ENCODE data around the gene MYPOP. TPM values are rescaled to one million over a fixed set of nuclear protein-coding genes. Genes with fewer than 3 reads are reported as not detected.

The MYPOP gene
- polyA plus RNA-seq, 3 donors = 0.08 to 5.9 (median 0.39) TPM

DNA sequence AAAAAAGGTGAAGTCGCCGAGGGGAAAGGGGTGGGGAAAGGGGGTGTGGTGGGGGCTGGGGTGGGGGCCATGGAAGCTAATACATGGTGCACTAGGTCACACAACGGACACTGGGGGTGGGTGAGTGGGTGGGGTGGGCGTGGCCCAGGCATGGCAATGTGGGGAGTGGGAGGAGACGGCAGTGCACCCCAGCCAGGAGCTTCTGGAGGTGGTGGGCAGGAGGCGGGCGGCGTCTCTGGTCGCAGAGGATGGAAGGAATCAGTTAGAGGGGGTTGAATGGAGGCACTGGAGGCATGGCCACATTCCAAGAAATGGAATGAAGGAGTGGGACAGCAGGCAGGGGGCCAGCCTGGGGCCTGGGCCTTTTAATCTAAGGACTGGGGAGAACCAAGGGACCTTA is 31.3 kb upstream of the MYPOP start:
- H3K4me2 ChIP-seq (replicated peaks; ENCODE audit: extremely low read depth, low read length, poor library complexity, severe bottlenecking) = no peak overlapping the region
- Mint-ChIP-seq H3K9me3 (peaks cover 0 to 8% (median 5%) of the 10 kb centered on the region in 7 donors), H3K4me3 (no peak overlapping the region), H3K4me1 (no peaks in the 10 kb centered on the region), H3K27ac (no peak overlapping the region), H3K36me3 (no peaks in the 10 kb centered on the region), H3K27me3 (ENCODE audit: low read depth in 3 of 3) (peaks cover 15 to 59% (median 48%) of the 10 kb centered on the region in 3 donors)
- 81% methylated on average over 7 of the region's 9 CpGs for WGBS (ENCODE audit: insufficient coverage)
- no peak for DNase-seq
- H3K27me3 ChIP-seq (ENCODE audit: control insufficient read depth in 2 of 2, insufficient read depth in 2 of 2, low read length in 2 of 2) = peaks cover 1 to 20% of the 10 kb centered on the region in 2 donors
- H3K79me2 ChIP-seq (ENCODE audit: insufficient read depth, low read length) = no peaks in the 10 kb centered on the region
- no peak overlapping the region for H3K4me3 ChIP-seq (replicated peaks in 1 of 3; ENCODE audit: low read depth in 2 of 3, low read length in 3 of 3)
- no peak overlapping the region for H3K27ac ChIP-seq (ENCODE audit: low read depth in 1 of 2, low read length in 2 of 2)
- intact Hi-C loops (cut with micrococcal nuclease) = no loop called here
- H2AFZ ChIP-seq (ENCODE audit: insufficient read depth, low read depth, low read length, poor library complexity, severe bottlenecking) = no peak overlapping the region
- no peak overlapping the region for H3K9ac ChIP-seq (ENCODE audit: insufficient read depth, low read length, poor library complexity, severe bottlenecking)
- H3K9me3 ChIP-seq (replicated peaks in 1 of 2; ENCODE audit: control insufficient read depth in 1 of 2, insufficient read depth in 1 of 2, low read length in 2 of 2) = peaks cover 3 to 4% of the 10 kb centered on the region in 2 donors
- H3K4me1 ChIP-seq (ENCODE audit: control insufficient read depth in 1 of 2, insufficient read depth in 2 of 2, low read length in 2 of 2) = no peaks in the 10 kb centered on the region
- H3K36me3 ChIP-seq (replicated peaks in 1 of 2; ENCODE audit: control insufficient read depth in 1 of 2, insufficient read depth in 2 of 2, low read length in 2 of 2) = no peaks in the 10 kb centered on the region
- no peaks in the 10 kb centered on the region for H4K20me1 ChIP-seq (ENCODE audit: insufficient read depth, low read length)
- no peak for TF ChIP-seq CTCF (IDR thresholded peaks at IDR 0.05)

DNA sequence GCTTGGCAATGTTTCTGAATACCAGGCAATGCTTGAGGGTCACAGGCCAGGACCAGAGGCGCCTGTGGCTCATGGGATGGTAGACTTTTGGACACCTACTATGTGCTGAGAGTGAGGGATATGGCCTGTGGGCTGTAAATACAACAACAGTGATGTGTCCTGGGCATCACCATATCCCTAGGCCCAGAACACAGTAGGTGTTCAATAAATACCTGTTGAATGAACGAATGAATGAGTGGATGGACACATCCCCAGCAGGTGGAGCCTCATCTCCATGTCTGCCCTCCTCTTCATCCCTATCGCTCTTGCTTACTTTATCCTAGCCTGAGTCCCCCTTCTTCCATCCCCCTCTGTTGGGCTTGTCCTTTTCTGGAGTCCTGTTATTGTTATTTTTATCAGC is 28.6 kb upstream of the MYPOP start:
- Histone ChIP-seq H3K4me3 (replicated peaks in 1 of 3; ENCODE audit: low read depth in 2 of 3, low read length in 3 of 3) (no peak overlapping the region), H3K27ac (ENCODE audit: low read depth in 1 of 2, low read length in 2 of 2) (no peak overlapping the region), H3K9me3 (replicated peaks in 1 of 2; ENCODE audit: control insufficient read depth in 1 of 2, insufficient read depth in 1 of 2, low read length in 2 of 2) (no peaks in the 10 kb centered on the region), H3K4me1 (ENCODE audit: control insufficient read depth in 1 of 2, insufficient read depth in 2 of 2, low read length in 2 of 2) (peaks cover 7 to 9% of the 10 kb centered on the region in 2 donors), H4K20me1 (ENCODE audit: insufficient read depth, low read length) (no peaks in the 10 kb centered on the region), H3K9ac (ENCODE audit: insufficient read depth, low read length, poor library complexity, severe bottlenecking) (no peak overlapping the region), H2AFZ (ENCODE audit: insufficient read depth, low read depth, low read length, poor library complexity, severe bottlenecking) (no peak overlapping the region), H3K27me3 (ENCODE audit: control insufficient read depth in 2 of 2, insufficient read depth in 2 of 2, low read length in 2 of 2) (peaks cover 0 to 11% of the 10 kb centered on the region in 2 donors), H3K79me2 (ENCODE audit: insufficient read depth, low read length) (no peaks in the 10 kb centered on the region), H3K36me3 (replicated peaks in 1 of 2; ENCODE audit: control insufficient read depth in 1 of 2, insufficient read depth in 2 of 2, low read length in 2 of 2) (no peaks in the 10 kb centered on the region), H3K4me2 (replicated peaks; ENCODE audit: extremely low read depth, low read length, poor library complexity, severe bottlenecking) (no peak overlapping the region)
- TF ChIP-seq CTCF (IDR thresholded peaks at IDR 0.05) = no peak
- DNase-seq = no peak
- Mint-ChIP-seq H3K36me3 (no peaks in the 10 kb centered on the region), H3K27ac (no peak overlapping the region), H3K9me3 (peaks cover 0 to 5% (median 0%) of the 10 kb centered on the region in 7 donors), H3K4me3 (peak overlapping the region in 1 of 2 donors; percentile 5), H3K4me1 (peaks cover 8% of the 10 kb centered on the region), H3K27me3 (ENCODE audit: low read depth in 3 of 3) (peaks cover 13 to 41% (median 40%) of the 10 kb centered on the region in 3 donors)
- intact Hi-C loops (cut with micrococcal nuclease) = no loop called here
- no CpG with 5 or more reads among the region's 3 CpGs for WGBS (ENCODE audit: insufficient coverage)

Data from CD14-positive monocyte (primary cell).